ENCODE results near the gene B3GNT2.

DNA sequence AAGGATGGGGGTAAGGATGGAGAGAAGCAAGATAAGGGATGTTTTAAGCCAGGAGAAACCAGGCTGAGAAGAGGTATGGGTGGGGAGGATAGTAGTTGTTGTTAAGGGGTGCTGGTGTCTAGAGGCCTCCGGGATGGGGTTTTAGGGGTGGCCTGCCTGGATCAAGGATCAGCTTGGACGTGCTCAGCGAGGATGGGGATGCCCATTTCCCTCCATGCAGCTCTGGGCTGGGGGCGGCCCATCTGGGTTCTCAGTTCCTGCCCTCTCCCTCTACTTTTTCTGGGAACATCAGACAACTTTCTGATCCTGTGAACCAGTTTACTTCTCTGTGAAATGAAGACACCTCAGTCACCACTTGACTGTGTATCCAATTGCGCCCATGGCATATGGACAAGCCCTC lies 10.1 kb downstream of the B3GNT2 start:
- no peak for TF ChIP-seq GATA3 (IDR thresholded peaks at IDR 0.05; ENCODE audit: low read depth, low read length)
- TF ChIP-seq GATA2 (IDR thresholded peaks at IDR 0.05; ENCODE audit: low read depth, low read length): no peak

Measured in SH-SY5Y (cell line).